ENCODE measurements around the gene GRAMD2A. TPM values are rescaled to one million over a fixed set of nuclear protein-coding genes. Genes with fewer than 3 reads are reported as not detected.

Gene GRAMD2A
- total and polyA plus RNA-seq, 3 donors from 2014 or later = 0.31 to 3.1 (median 1.4) TPM

DNA sequence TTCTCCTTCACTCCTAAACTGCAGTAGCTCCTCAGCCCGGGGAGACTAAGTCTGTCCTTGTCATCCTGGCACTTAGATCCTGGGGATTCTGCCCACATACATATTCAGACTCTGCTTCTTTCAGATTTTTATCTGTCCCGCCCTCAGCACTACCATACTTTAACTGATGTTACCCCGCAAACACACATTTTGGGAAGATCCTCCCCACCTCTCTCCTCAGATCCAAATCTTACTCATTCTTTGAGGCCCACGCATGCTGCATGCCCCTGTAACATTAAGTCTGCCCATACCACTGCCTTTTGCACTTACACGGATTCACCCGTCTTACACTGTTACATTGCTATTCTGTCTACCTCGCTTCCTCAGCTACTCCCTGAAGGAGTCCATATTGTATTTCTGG, 43.3 kb downstream of the GRAMD2A start:
- intact Hi-C loops (cut with DNase I; ENCODE audit: low total_unique reads) = no loop called here
- TF ChIP-seq, protein P1, sequence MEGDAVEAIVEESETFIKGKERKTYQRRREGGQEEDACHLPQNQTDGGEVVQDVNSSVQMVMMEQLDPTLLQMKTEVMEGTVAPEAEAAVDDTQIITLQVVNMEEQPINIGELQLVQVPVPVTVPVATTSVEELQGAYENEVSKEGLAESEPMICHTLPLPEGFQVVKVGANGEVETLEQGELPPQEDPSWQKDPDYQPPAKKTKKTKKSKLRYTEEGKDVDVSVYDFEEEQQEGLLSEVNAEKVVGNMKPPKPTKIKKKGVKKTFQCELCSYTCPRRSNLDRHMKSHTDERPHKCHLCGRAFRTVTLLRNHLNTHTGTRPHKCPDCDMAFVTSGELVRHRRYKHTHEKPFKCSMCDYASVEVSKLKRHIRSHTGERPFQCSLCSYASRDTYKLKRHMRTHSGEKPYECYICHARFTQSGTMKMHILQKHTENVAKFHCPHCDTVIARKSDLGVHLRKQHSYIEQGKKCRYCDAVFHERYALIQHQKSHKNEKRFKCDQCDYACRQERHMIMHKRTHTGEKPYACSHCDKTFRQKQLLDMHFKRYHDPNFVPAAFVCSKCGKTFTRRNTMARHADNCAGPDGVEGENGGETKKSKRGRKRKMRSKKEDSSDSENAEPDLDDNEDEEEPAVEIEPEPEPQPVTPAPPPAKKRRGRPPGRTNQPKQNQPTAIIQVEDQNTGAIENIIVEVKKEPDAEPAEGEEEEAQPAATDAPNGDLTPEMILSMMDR (IDR thresholded peaks at IDR 0.05) = no peak
- TF ChIP-seq POLR2A (IDR thresholded peaks at IDR 0.05) = no peak
- H3K27ac ChIP-seq = peak overlapping the region in 1 of 2 donors; percentile 55
- no peaks in the 10 kb centered on the region for H3K9me3 ChIP-seq
- H3K4me3 ChIP-seq = no peak overlapping the region
- WGBS, 2 donors = 91 to 92% methylated on average over 7 of the region's 7 CpGs
- DNase-seq = no peak
- H3K36me3 ChIP-seq (ENCODE audit: low read depth, missing control alignments) = no peaks in the 10 kb centered on the region
- peaks cover 9% of the 10 kb centered on the region for H3K4me1 ChIP-seq
- no peaks in the 10 kb centered on the region for H3K27me3 ChIP-seq

DNA sequence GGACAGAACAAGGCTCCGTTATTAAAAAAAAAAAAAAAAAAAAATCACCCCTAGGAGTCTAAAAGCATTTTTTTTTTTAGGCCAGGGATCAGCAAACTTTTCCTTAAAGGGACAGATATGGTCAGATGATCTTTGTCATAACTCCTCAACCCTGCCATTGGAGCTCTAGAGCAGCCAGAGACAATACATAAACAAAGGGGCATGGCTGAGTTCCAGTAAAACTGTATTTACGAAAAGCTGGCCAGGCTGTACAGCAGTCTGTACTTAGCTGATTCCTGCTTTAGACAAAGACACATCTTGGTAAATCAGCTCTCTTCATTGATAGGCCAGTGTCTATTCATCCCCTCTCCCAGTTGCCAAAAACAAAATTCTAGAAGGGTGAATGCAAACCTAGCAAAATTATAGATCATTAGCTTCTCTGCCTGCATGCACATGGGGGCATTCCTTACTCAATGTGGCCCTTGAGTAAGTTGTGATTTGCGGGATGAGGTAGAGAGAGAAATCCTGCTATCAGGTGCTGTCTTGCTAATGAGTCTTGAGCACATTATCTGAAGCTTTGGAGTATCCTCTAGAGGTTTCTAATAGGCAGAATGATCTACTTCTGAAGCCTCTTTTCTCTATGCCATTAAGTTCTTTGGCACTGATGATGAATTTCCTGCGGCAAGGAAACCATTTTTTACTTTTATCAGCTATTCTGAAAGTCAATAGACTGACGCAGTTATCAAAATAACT, 44.2 kb downstream of the GRAMD2A start:
- DNase-seq = no peak

DNA sequence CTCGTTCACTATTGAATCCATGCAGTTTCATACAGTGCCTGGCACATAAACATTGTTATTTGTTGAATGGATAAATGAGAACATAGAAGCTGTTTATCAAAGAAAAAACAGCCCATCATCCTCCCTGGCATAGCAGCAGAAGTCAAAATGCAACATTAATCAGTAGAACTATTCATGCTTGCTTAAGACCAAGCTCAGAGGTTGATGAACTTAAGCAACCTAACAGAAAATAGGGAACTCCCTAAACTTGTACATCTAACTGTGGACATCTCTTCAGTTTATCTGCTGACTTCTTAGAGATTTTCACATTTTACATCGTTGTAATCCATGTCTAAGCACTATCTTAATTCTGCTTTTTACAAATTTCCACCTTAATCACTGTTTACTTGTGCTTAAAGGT, 50.2 kb downstream of the GRAMD2A start:
- 53 to 73% methylated on average over 2 of the region's 2 CpGs for WGBS, 2 donors

More for the DNA sequence above, 44.2 kb downstream of the GRAMD2A start:
- H3K4me3 ChIP-seq = no peak overlapping the region
- H3K4me1 ChIP-seq = peaks cover 9% of the 10 kb centered on the region
- peak overlapping the region in 1 of 2 donors; percentile 19 for H3K27ac ChIP-seq
- 78 to 79% methylated on average over 5 of the region's 5 CpGs for WGBS, 2 donors
- no peaks in the 10 kb centered on the region for H3K36me3 ChIP-seq (ENCODE audit: low read depth, missing control alignments)
- TF ChIP-seq, protein P1 (IDR thresholded peaks at IDR 0.05) = no peak
- no peak for TF ChIP-seq POLR2A (IDR thresholded peaks at IDR 0.05)
- H3K9me3 ChIP-seq = no peaks in the 10 kb centered on the region
- intact Hi-C loops (cut with DNase I; ENCODE audit: low total_unique reads) = no loop called here
- H3K27me3 ChIP-seq = no peaks in the 10 kb centered on the region

DNA sequence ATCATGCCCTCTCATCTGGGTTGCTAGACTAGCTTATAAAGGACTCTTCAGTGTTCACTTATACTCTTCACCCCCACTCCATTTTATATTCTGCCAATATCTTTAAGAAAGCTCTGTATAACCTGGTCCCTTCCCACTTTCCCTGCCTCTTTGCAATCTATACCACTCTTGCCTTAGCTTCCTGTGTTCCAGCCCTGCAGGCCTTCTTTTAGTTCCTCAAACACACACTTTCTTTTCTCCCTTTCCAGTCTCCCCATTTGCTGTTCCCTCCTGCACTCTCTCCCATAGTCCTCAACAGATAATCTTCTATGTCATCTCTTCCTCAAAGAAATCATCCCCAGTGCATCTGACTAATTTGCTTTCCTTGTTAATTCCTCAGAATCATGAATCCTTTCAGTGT, 50.7 kb downstream of the GRAMD2A start:
- no peaks in the 10 kb centered on the region for H3K36me3 ChIP-seq (ENCODE audit: low read depth, missing control alignments)
- H3K27me3 ChIP-seq = no peaks in the 10 kb centered on the region
- no peak for DNase-seq
- H3K4me1 ChIP-seq = peaks cover 4% of the 10 kb centered on the region
- H3K4me3 ChIP-seq = no peak overlapping the region
- H3K27ac ChIP-seq = peak overlapping the region in 1 of 2 donors; percentile 15
- TF ChIP-seq, protein P1 (IDR thresholded peaks at IDR 0.05) = no peak
- TF ChIP-seq POLR2A (IDR thresholded peaks at IDR 0.05) = no peak
- intact Hi-C loops (cut with DNase I; ENCODE audit: low total_unique reads) = no loop called here
- no peaks in the 10 kb centered on the region for H3K9me3 ChIP-seq

More for the DNA sequence above, 50.2 kb downstream of the GRAMD2A start:
- intact Hi-C loops (cut with DNase I; ENCODE audit: low total_unique reads) = no loop called here
- Histone ChIP-seq H3K4me3 (no peak overlapping the region), H3K27me3 (no peaks in the 10 kb centered on the region), H3K36me3 (ENCODE audit: low read depth, missing control alignments) (no peaks in the 10 kb centered on the region), H3K27ac (peak overlapping the region; percentile 15 to 64), H3K9me3 (no peaks in the 10 kb centered on the region), H3K4me1 (peaks cover 4% of the 10 kb centered on the region)
- TF ChIP-seq, protein P1 (IDR thresholded peaks at IDR 0.05) = no peak
- TF ChIP-seq POLR2A (IDR thresholded peaks at IDR 0.05) = no peak
- peak; percentile 25 for DNase-seq

DNA sequence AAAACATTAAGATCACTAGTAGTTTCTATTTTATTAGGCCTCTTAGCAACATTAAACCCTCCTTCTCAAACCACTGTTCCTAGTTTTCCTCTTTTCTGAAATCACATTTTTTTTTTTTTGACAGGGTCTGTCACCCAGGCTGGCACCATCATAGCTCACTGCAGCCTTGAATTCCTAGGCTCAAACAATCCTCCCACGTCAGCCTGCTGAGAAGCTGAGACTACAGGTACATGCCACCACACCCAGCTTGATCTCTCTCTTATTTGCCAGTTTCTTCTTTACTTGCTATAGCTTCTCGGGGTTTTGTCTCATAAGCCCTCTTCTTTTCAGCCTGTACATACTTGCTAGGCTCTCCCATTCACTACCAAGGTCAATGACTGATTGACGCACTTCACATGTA, 51.4 kb downstream of the GRAMD2A start:
- intact Hi-C loops (cut with DNase I; ENCODE audit: low total_unique reads) = no loop called here
- Histone ChIP-seq H3K36me3 (ENCODE audit: low read depth, missing control alignments) (no peaks in the 10 kb centered on the region), H3K4me1 (peaks cover 7% of the 10 kb centered on the region), H3K27me3 (no peaks in the 10 kb centered on the region), H3K9me3 (no peaks in the 10 kb centered on the region), H3K27ac (peak overlapping the region; percentile 15 to 50), H3K4me3 (no peak overlapping the region)
- DNase-seq = no peak
- no peak for TF ChIP-seq POLR2A (IDR thresholded peaks at IDR 0.05)
- TF ChIP-seq, protein P1 (IDR thresholded peaks at IDR 0.05) = no peak
- WGBS, 2 donors = 61 to 78% methylated on average over 3 of the region's 3 CpGs
